ENCODE results near the gene HIVEP2. TPM values are rescaled to one million over a fixed set of nuclear protein-coding genes. Genes with fewer than 3 reads are reported as not detected.

Gene HIVEP2
- total RNA-seq, 1 experiment from 2014 or later = 3.0 TPM

GRCh38 chr6:142880201-142880600 lies 64.8 kb downstream of the HIVEP2 start:
- no peaks in the 10 kb centered on the region for H3K4me1 ChIP-seq (ENCODE audit: low read length)
- no peaks in the 10 kb centered on the region for H3K27me3 ChIP-seq (ENCODE audit: low read length)
- H3K27ac ChIP-seq (ENCODE audit: low read length) = no peak overlapping the region
- no peaks in the 10 kb centered on the region for H3K9me3 ChIP-seq (ENCODE audit: low read length)
- H3K4me2 ChIP-seq (ENCODE audit: low read depth, low read length, poor library complexity, severe bottlenecking) = no peak overlapping the region
- no peak overlapping the region for H3K9ac ChIP-seq (ENCODE audit: low read length)
- DNase-seq = no peak
- no peaks in the 10 kb centered on the region for H3K9me2 ChIP-seq (replicated peaks; ENCODE audit: insufficient read depth, low read length)
- H2AFZ ChIP-seq (ENCODE audit: low read length) = no peak overlapping the region
- H3K36me3 ChIP-seq (ENCODE audit: insufficient read depth, low read length) = no peaks in the 10 kb centered on the region
- H4K20me1 ChIP-seq (ENCODE audit: insufficient read depth, low read depth, low read length) = no peaks in the 10 kb centered on the region
- H3K4me3 ChIP-seq (ENCODE audit: low read length) = no peak overlapping the region
- no peaks in the 10 kb centered on the region for H3K79me2 ChIP-seq (ENCODE audit: low read length)

GRCh38 chr6:142879527-142879926 lies 65.4 kb downstream of the HIVEP2 start:
- Histone ChIP-seq H2AFZ (ENCODE audit: low read length) (no peak overlapping the region), H3K9ac (ENCODE audit: low read length) (no peak overlapping the region), H3K4me3 (ENCODE audit: low read length) (no peak overlapping the region), H4K20me1 (ENCODE audit: insufficient read depth, low read depth, low read length) (no peaks in the 10 kb centered on the region), H3K4me1 (ENCODE audit: low read length) (no peaks in the 10 kb centered on the region), H3K27ac (ENCODE audit: low read length) (no peak overlapping the region), H3K4me2 (ENCODE audit: low read depth, low read length, poor library complexity, severe bottlenecking) (no peak overlapping the region), H3K27me3 (ENCODE audit: low read length) (no peaks in the 10 kb centered on the region), H3K9me3 (ENCODE audit: low read length) (no peaks in the 10 kb centered on the region), H3K36me3 (ENCODE audit: insufficient read depth, low read length) (no peaks in the 10 kb centered on the region), H3K79me2 (ENCODE audit: low read length) (no peaks in the 10 kb centered on the region), H3K9me2 (replicated peaks; ENCODE audit: insufficient read depth, low read length) (no peaks in the 10 kb centered on the region)
- no peak for DNase-seq

GRCh38 chr6:142879076-142879475 lies 65.9 kb downstream of the HIVEP2 start:
- Histone ChIP-seq H3K4me2 (ENCODE audit: low read depth, low read length, poor library complexity, severe bottlenecking) (no peak overlapping the region), H3K27ac (ENCODE audit: low read length) (no peak overlapping the region), H3K27me3 (ENCODE audit: low read length) (no peaks in the 10 kb centered on the region)

GRCh38 chr6:142878407-142878806 lies 66.6 kb downstream of the HIVEP2 start:
- no peak overlapping the region for H3K27ac ChIP-seq (ENCODE audit: low read length)
- no peaks in the 10 kb centered on the region for H3K27me3 ChIP-seq (ENCODE audit: low read length)
- H2AFZ ChIP-seq (ENCODE audit: low read length) = no peak overlapping the region
- H3K36me3 ChIP-seq (ENCODE audit: insufficient read depth, low read length) = no peaks in the 10 kb centered on the region
- no peaks in the 10 kb centered on the region for H3K9me2 ChIP-seq (replicated peaks; ENCODE audit: insufficient read depth, low read length)
- no peaks in the 10 kb centered on the region for H3K79me2 ChIP-seq (ENCODE audit: low read length)
- H3K9ac ChIP-seq (ENCODE audit: low read length) = no peak overlapping the region
- no peaks in the 10 kb centered on the region for H3K4me1 ChIP-seq (ENCODE audit: low read length)
- H3K9me3 ChIP-seq (ENCODE audit: low read length) = no peaks in the 10 kb centered on the region
- H4K20me1 ChIP-seq (ENCODE audit: insufficient read depth, low read depth, low read length) = no peaks in the 10 kb centered on the region
- no peak overlapping the region for H3K4me3 ChIP-seq (ENCODE audit: low read length)
- no peak for DNase-seq
- no peak overlapping the region for H3K4me2 ChIP-seq (ENCODE audit: low read depth, low read length, poor library complexity, severe bottlenecking)

More at GRCh38 chr6:142879076-142879475, 65.9 kb downstream of the HIVEP2 start:
- Histone ChIP-seq H4K20me1 (ENCODE audit: insufficient read depth, low read depth, low read length) (no peaks in the 10 kb centered on the region), H3K9me2 (replicated peaks; ENCODE audit: insufficient read depth, low read length) (no peaks in the 10 kb centered on the region), H3K4me3 (ENCODE audit: low read length) (no peak overlapping the region), H3K79me2 (ENCODE audit: low read length) (no peaks in the 10 kb centered on the region), H2AFZ (ENCODE audit: low read length) (no peak overlapping the region), H3K4me1 (ENCODE audit: low read length) (no peaks in the 10 kb centered on the region), H3K9ac (ENCODE audit: low read length) (no peak overlapping the region), H3K36me3 (ENCODE audit: insufficient read depth, low read length) (no peaks in the 10 kb centered on the region), H3K9me3 (ENCODE audit: low read length) (no peaks in the 10 kb centered on the region)
- no peak for DNase-seq

- Histone ChIP-seq H3K4me1 (ENCODE audit: low read length) (no peaks in the 10 kb centered on the region), H3K9me2 (replicated peaks; ENCODE audit: insufficient read depth, low read length) (no peaks in the 10 kb centered on the region), H3K27me3 (ENCODE audit: low read length) (no peaks in the 10 kb centered on the region), H3K79me2 (ENCODE audit: low read length) (no peaks in the 10 kb centered on the region), H4K20me1 (ENCODE audit: insufficient read depth, low read depth, low read length) (no peaks in the 10 kb centered on the region), H3K4me2 (ENCODE audit: low read depth, low read length, poor library complexity, severe bottlenecking) (no peak overlapping the region), H3K27ac (ENCODE audit: low read length) (no peak overlapping the region), H3K9me3 (ENCODE audit: low read length) (no peaks in the 10 kb centered on the region), H2AFZ (ENCODE audit: low read length) (no peak overlapping the region), H3K36me3 (ENCODE audit: insufficient read depth, low read length) (no peaks in the 10 kb centered on the region), H3K9ac (ENCODE audit: low read length) (no peak overlapping the region), H3K4me3 (ENCODE audit: low read length) (no peak overlapping the region)
- no peak for DNase-seq
These were observed 70.3 kb downstream of the HIVEP2 start for GRCh38 chr6:142874676-142875075.

- no peaks in the 10 kb centered on the region for H3K79me2 ChIP-seq (ENCODE audit: low read length)
- no peaks in the 10 kb centered on the region for H3K36me3 ChIP-seq (ENCODE audit: insufficient read depth, low read length)
- no peak overlapping the region for H3K4me2 ChIP-seq (ENCODE audit: low read depth, low read length, poor library complexity, severe bottlenecking)
- DNase-seq = no peak
- H3K9me3 ChIP-seq (ENCODE audit: low read length) = no peaks in the 10 kb centered on the region
- no peak overlapping the region for H3K9ac ChIP-seq (ENCODE audit: low read length)
- H3K27ac ChIP-seq (ENCODE audit: low read length) = no peak overlapping the region
- H3K9me2 ChIP-seq (replicated peaks; ENCODE audit: insufficient read depth, low read length) = no peaks in the 10 kb centered on the region
- H4K20me1 ChIP-seq (ENCODE audit: insufficient read depth, low read depth, low read length) = no peaks in the 10 kb centered on the region
- no peaks in the 10 kb centered on the region for H3K27me3 ChIP-seq (ENCODE audit: low read length)
- no peak overlapping the region for H2AFZ ChIP-seq (ENCODE audit: low read length)
- H3K4me3 ChIP-seq (ENCODE audit: low read length) = no peak overlapping the region
- H3K4me1 ChIP-seq (ENCODE audit: low read length) = no peaks in the 10 kb centered on the region
These were observed 72.6 kb downstream of the HIVEP2 start for GRCh38 chr6:142872376-142872775.

GRCh38 chr6:142871910-142872331 lies 73.1 kb downstream of the HIVEP2 start:
- Histone ChIP-seq H3K9me3 (ENCODE audit: low read length) (no peaks in the 10 kb centered on the region), H3K27ac (ENCODE audit: low read length) (no peak overlapping the region), H3K4me2 (ENCODE audit: low read depth, low read length, poor library complexity, severe bottlenecking) (no peak overlapping the region), H3K9ac (ENCODE audit: low read length) (no peak overlapping the region), H3K36me3 (ENCODE audit: insufficient read depth, low read length) (no peaks in the 10 kb centered on the region), H3K4me1 (ENCODE audit: low read length) (no peaks in the 10 kb centered on the region), H2AFZ (ENCODE audit: low read length) (no peak overlapping the region), H3K9me2 (replicated peaks; ENCODE audit: insufficient read depth, low read length) (no peaks in the 10 kb centered on the region), H3K27me3 (ENCODE audit: low read length) (no peaks in the 10 kb centered on the region), H3K4me3 (ENCODE audit: low read length) (no peak overlapping the region), H3K79me2 (ENCODE audit: low read length) (no peaks in the 10 kb centered on the region), H4K20me1 (ENCODE audit: insufficient read depth, low read depth, low read length) (no peaks in the 10 kb centered on the region)
- no peak for DNase-seq

- DNase-seq = no peak
- Histone ChIP-seq H3K9ac (ENCODE audit: low read length) (no peak overlapping the region), H2AFZ (ENCODE audit: low read length) (no peak overlapping the region), H3K4me3 (ENCODE audit: low read length) (no peak overlapping the region), H3K27ac (ENCODE audit: low read length) (no peak overlapping the region), H4K20me1 (ENCODE audit: insufficient read depth, low read depth, low read length) (no peaks in the 10 kb centered on the region), H3K4me1 (ENCODE audit: low read length) (no peaks in the 10 kb centered on the region), H3K4me2 (ENCODE audit: low read depth, low read length, poor library complexity, severe bottlenecking) (no peak overlapping the region), H3K9me2 (replicated peaks; ENCODE audit: insufficient read depth, low read length) (no peaks in the 10 kb centered on the region), H3K9me3 (ENCODE audit: low read length) (no peaks in the 10 kb centered on the region), H3K27me3 (ENCODE audit: low read length) (no peaks in the 10 kb centered on the region), H3K36me3 (ENCODE audit: insufficient read depth, low read length) (no peaks in the 10 kb centered on the region), H3K79me2 (ENCODE audit: low read length) (no peaks in the 10 kb centered on the region)
These were observed 74.1 kb downstream of the HIVEP2 start for GRCh38 chr6:142870787-142871415.
